Fibroblast of skin of abdomen (primary cell): ENCODE measurements around the gene STIM1.
A peak's percentile ranks its signal among the peaks of the same experiment; 100 is the strongest.

Experiments used
- DNase-seq: peaks from one replicate; pipeline ENCODE4 v3.0.0-alpha.2; 2013

STIM1 gene

DNA sequence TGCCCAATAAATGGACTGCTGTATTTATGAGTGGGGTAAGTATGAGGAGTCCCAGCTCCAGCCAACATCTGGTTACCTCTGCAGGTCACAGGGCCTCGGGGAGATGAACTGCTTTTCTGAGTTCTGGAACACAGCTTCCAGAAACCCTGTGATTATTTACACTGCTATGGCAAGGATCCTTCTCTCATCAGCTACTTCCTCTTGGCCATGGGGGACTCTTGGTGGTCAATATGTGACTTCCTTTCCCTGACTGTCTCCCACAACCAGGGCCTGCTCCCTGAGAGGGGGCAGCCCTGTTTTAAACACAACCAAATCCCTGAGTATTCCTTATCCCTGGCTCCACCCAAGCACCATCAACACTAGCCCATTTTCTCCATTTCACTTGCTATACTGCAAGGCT, 24.7 kb upstream of the STIM1 start:
- no peak for DNase-seq

DNA sequence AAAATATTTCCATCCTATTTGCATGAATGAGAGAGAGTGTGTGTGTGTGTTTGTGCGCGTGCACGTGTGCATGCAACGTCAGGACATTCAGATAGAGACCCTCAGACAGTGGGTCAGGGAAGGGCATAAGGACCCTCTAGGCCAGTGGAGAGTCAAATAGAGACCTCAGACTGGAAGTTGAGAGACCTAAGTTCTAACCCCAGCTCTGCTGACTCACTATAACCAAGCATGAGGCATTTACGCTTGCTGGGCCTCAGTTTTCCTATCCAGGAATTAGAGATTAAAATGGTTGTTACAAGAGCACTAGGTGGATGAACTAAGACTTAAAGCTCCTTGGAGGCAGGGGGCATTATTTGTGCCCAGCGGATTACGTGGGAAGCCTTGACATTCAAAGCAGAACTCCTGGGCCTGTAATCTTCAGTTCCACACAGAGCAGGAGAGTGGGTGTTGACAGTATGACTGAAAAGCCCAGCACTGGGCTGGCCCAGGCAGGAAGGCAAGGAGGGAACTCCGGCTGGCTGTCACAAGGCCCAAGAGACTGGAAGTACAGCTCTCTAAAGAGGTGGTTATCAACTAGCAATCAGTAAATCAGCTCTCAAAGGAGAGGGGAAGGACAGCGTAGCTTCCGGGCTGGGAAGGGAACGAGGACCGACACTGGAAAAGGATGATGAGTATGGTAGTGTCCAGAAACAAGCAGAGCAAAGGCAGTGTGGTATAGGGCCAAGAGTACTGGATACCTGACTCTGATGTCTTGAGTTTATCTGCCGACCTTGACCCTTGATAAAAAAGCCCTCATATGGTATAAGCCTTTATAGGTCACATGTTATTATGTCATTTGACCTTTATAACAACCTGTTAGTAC, 23.9 kb upstream of the STIM1 start:
- DNase-seq, result no peak

DNA sequence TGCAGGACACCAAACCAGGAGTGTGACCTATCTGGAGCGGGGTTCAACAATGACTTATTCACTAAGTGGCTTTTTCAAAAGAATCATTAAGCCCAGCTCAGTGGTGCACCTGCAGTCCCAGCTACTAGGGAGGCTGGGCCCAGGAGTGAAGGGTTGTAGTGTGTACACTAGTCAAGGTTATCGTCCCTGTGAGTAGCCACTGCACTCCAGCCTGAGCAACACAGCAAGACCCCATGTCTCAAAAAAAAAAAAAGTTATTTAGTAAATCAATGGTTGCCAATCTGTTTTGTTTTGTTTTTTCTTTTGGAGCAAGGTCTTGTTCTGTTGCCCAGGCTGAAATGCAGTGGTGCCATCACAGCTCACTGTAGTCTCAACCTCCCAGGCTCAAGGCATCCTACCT, 22.6 kb upstream of the STIM1 start:
- no peak for DNase-seq

DNA sequence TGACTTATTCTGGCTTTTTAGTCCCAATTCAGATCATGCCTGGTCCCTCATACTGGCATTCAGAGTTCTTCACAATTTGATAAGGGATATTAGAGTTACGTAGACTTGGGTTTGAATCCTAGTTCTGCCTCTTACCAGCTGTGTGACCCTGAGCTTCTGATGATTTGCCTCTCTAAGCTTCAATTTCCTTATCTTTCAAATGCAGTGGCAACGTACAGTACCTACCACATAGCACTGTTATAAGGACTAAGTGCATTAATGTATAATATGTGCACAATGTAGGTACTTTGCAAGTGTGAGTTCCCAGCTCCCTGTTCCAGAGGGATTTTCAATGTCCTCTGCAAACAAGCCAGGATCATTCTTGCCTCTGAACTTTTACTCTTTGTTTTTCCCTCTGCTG, 22.0 kb upstream of the STIM1 start:
- DNase-seq, result no peak

DNA sequence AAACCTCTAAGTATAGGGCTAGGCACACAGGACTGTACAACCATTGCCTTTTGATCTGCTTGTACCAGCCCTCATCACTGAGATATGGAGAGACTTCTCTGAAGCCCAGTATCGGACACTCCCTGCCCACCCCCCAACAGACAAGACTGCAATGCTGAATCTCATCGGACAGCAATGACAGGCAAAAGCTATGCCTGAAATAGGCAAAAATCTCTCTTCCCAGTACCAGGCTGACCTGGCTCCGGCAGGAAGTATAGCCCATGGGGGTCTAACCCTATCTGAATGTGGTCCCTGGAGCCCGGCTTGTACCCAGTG, 21.2 kb upstream of the STIM1 start:
- DNase-seq, result no peak

DNA sequence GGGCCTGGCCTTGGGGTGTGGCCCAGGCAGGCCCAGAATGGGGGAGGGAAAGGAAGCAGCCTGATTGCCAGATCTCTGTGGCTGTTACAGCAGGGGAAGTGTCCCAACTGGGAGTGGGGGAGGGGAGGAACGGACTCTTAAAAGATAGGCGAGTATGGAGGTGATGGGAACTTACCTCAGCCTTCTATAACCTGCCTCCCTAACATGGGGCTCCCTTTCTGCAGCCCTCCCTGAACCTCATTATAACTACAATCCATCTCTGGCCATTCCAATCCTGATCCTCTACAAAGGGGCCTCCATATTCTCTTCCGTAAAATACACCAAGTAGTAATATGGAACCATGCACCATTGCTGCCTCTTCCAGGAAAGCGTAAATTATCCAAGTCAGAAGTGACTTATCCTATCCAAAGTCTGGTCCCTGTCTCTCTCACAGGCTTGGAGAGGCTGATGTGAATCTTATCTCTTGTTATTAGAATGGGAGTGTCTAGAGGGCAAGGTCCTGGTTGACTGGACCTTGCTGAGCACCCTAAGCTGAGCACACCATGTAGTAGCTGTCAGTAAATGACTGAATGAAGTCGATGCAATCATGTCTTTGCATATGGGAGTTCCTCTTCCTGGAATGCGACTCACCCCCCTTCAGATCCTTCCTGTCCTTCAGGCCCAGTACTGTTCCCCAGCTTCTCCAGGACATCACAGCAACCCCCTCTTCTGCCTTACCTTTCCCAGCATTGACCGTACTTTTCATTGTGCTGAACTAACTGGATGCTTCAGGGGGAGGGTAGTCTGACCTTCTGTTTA, 20.6 kb upstream of the STIM1 start:
- DNase-seq, result peak; percentile 18

DNA sequence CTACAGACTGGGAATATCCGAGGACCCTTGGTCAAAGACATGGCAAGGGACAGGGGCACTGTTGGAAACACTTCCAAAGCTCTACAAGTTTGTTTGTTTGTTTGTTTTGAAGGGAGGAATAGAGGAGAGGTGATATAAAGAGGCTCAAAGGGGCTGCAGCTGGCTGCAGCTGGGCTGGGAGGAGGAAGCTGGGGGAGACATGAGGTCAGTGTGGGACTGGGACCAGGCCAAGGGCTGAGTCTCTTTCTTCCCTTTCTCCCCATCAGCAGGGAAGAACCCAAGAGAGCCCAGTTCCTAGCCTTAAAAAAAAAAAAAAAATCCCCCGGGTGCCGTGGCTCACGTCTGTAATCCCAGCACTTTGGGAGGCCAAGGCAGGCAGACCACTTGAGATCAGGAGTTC, 19.7 kb upstream of the STIM1 start:
- no peak for DNase-seq

DNA sequence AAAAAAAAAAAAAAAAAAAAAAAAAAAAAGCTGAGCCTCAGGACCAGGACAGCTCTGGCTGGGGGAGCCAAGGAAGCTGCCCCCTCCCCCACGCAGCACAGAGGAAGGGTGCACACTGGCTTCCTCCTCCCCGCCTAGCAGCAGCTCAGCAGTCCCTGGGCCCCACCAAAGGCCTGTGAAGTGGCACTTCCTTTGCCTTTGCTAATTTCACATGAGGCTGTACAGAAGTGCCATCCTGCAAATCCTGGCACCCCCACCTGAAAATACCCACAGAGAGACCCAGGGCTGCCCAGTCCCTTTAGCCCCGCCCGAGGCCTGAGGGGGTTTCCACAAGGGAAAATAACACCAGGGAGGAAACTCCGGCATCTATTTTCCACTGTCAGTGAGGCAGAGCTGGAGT, 18.6 kb upstream of the STIM1 start:
- no peak for DNase-seq

DNA sequence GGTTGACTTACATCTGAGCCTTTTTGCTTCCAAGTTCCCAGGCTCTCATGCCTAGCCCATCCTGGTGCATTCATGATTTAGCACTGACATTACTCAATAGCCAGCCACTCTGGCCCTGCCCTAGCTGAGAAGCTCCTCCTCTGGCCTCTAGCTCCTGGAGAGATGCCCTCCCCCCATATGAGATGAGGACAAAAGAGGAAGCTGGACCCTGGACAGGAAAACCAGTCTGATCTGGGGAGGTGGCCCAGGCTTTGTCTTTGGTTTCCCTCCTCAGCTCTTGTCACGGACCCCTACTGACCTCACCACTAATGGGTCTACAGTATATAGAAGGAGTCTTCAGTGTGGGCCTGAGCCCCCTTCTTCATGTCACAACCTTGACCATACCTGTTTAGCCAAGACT, 17.7 kb upstream of the STIM1 start:
- no peak for DNase-seq

DNA sequence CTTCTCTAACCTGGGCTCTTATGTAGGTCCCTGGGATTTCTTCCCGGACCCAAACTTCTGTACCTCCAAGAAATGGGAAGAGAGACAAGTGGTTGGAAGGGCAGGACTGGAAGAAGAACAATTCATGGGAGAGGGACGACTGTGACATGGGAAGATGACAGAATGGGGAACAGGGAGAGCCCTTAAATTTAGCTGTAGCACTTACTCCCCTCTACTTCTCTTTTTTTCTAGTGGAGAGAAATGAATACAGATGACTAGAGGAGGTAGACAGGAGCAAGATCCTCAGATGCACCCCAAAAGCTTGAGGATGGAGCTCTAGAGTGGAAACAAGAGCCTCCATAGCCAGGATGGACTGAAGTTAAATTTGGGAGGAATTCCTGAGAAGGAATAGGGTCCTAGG, 17.0 kb upstream of the STIM1 start:
- DNase-seq, result no peak

DNA sequence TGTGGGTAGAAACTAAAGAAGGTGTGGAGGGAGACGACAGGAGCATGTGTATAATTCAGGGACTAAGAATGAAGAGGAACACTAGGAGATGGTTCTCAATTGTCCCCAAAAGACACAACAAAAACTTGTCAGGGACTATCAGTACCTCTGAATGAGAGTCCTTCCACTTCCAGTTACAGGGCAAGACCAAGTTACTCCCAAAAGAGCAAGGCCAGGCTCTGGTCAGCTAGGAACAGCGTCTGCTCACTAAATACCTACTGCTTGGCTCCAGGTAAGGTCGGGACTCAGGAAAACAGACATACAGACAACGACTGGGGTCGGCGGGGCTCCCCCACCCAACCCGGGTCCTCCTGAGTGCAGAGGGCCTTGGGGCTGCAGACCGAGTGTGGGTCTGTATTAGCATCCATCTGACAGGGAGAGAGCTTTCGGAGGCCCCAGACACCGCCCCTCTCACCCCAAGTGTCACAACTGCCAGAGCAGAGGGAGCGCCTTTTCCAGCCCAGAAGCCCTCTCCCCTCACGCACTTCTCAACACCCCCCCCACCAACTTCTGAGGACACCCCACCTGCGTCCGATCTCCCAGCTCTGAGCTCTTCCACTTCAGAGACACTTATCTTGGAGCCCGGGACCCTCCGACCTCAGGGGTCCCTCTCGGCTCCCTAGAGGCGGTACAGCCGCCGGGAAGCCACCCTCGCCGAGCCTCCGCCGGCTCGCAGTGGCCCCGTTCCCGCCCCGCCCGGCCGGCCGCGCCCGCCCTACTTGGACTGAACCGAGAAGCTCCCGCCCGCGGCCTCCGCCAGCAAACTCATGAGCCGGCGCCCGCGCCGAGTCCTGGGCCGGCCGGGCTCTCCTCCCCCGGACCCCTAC, 15.2 kb upstream of the STIM1 start:
- DNase-seq, result no peak

DNA sequence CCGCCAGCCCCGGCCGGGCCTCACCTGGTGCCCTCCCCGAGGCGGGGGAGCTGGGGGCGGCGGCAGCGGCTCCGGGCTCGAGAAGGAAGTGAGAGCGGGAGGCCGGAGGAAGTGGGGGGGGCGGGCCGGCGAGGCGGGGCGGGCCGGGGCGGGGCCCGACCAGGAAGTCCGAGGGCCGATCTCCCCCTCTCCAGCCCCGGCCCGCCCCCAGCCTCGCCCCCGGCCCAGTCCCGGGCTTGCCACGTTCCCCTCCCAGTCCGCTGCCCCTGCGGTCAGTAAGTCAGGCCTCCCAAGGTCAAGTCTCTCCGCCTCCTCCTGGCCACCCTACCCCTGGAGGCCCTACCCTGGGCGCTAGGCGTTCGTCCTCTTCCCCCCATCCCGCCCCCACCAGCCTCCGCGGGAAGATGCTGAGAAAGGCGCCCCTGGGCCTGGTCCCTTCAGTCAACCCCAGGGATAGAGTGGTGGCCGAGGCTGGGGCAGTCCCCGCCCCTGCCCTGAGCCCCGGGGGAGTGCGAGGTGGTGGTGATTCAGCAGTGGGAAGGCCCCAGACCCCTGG, 14.5 kb upstream of the STIM1 start, which contains the start of gene RHOG:
Gene RHOG, minus strand, starts transcription at position 90 of the 556 bp plus-strand sequence. CDS start 12,821 bp downstream, outside the sequence.
- DNase-seq, result peak; percentile 82

DNA sequence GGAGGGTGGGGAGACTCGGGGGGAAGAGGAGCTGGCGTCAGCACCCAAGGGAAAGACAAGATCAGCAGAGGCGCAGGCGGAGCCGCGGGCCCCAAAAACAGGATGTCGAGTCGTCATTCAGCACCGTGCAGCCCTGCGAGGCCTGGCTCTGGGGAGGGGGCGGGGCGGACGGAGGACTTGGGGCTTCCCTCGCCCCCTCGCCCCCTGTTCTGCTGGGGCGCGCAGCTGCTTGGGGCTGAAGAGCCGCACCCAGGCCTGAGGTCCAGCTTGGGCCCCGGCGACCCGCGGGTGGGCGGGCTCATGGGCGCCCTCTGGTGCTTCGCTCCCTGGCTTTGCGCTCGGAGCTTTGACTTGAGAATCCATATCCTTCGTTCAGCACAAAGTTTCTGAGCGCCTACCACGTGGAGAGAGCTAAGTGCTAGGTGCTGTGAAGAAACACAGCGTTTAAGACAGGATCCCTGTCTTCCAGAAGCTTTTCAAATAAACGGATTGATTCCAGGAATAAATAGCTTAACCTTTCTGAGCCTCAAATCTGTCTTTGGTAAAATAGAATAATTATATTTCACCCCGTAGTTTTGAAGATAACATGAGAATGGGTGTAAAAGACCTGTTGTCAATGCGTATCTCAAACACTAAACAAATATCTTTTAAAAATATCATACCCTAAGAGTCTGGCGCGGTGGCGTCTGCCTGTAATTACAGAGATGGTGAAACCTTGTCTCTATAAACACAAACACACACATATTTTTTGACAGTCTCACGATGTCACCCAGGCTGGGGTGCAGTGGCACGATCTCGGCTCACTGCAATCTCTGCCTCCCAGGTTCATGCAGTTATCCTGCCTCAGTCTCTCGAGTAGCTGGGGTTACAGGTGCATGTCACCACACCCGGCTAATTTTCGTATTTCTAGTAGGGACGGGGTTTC, 13.8 kb upstream of the STIM1 start:
- DNase-seq, result peak; percentile 79

DNA sequence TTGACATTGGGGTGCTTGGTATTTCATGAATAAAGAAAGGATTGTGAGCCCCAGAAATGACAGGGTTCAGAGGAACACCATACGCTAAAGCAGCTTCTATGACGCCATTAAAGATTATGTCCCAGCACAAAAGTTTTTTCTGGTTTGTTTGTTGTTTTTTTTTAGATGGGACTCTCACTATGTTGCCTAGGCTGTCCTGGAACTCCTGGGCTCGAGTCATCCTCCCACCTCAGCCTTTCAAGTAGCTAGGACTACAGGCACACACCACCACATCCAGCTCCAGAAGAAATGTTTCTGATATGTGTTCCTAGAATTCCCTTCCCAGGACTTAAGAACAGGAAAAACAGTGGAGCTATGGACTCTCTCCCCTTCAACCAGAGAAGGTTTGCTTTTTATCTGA, 12.1 kb upstream of the STIM1 start:
- no peak for DNase-seq

DNA sequence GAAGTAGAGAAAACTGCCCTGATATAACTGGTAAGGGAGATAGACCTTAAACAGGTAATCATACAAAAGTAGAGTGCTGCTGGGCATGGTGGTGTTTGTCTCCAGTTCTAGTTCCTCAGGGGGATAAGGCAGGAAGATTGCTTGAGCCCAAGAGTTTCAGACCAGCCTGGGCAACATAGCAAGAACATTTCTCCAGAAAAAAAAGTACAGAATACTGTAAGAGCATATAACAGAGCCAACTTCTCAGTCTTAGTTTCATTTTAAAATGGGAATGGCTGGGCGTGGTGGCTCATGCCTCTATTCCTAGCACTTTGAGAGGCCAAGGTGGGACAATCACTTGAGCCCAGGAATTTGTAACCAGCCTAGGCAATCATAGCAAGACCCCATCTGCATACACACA, 10.2 kb upstream of the STIM1 start:
- no peak for DNase-seq

DNA sequence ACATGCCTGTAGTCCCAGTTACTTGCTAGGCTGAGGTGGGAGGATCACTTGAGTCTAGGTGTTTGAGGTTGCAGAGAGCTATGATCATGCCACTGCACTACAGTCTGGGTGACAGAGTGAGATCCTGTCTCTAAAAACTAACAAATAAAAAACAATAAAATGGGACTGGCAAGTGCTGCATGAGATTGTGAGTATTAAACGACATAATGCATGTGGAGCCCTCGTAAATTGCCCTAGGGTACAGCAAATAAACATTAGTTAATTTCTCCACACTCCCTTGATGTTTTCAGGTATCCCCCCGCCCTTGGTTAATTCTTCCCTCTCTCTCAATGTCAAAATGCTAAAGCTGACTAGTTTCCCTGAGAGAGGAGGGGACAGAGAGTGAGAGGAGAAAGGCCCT, 9.8 kb upstream of the STIM1 start:
- no peak for DNase-seq

DNA sequence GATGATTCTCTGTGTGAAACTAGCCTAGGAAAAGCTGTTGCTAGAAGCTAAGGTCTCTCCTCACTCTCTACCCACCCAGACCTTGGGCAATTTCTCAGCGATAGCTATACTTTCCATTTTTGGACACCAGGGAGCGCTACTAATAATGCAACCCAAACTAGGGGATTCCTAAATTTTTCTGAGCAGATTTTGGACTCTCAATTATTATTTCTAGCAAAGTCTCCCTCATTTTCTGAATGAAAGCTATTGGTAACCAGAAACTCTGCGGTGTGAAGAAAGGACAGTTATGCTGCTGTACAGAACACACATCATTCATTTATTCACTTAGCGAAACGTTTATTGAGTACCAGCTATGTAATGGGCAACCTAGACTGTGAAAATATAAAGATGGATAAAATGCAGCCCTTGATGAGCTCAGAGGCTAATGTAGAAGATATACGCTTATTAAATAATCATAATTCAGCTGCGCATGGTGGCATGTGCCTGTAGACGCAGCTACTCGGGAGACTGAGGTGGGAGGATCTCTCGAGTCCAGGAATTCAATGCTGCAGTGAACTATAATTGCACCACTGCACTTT, 6.1 kb upstream of the STIM1 start:
- peak; percentile 39 for DNase-seq

DNA sequence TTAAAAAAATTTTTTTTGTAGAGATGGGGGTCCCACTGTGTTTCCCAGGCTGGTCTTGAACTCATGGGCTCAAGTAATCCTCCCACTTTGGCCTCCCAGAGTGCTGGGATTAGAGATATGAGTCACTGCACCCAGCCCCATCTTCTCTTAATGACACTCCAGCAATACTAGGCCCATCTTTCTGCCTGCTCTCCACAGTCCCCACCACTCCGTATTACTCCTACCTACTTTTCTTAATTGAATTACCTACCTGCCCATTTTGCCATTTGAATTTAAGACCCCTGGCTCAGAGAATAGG, 2.0 kb upstream of the STIM1 start:
- DNase-seq, result no peak

DNA sequence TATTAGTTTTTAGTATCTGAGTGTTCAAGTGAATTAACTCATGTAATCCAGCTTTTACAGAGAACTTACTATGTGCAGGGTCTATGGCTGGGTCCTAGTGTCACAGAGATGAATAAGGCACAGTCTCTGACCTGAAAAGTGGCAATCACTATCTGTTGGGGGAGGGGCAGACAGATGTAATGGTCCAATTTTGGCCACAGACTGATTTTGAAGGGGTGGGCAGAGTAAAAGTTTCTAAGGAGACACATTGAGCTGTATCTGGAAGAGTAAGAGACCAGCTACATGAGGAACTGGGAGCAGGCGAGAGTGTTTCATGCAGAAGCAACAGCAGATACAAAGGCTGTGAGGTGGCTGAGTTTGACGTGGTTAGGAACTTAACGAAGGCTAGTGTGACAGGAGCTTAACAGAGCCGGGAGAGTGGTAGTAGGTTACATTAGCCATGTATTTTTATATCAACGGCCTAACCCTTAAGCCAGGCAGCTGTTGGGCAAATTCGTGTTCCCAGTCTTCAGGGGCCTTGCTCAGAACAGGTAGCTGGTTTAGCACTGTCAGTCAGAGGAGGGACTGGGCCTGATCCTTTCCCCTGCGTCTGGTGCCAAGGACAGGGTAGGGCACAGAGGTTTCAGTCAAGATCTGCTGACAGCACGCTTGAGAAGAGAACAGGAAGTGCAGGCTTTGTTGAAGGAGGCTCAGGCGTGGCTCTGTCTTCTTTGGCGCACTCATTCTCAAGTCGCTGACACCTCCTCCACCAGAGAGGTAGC, 1.4 kb upstream of the STIM1 start:
- no peak for DNase-seq

DNA sequence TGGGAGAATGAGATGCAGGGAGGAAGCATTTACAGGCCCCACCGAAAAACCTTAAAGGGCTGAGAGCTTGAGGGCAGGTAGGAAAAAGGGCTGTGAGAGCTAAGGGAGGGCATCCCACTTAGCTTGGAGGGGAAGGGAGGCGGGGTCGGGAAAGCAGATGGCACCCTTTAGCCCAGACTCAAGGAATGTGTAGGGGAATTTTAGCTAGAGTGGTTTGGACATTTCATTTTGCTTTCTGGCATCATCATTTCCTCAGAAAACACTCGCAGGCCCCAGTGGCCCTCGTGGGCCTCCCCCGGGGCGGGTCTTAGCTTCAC, 846 bp upstream of the STIM1 start:
- DNase-seq, result no peak
